ENCODE data around the gene LMOD1.

Gene LMOD1

DNA sequence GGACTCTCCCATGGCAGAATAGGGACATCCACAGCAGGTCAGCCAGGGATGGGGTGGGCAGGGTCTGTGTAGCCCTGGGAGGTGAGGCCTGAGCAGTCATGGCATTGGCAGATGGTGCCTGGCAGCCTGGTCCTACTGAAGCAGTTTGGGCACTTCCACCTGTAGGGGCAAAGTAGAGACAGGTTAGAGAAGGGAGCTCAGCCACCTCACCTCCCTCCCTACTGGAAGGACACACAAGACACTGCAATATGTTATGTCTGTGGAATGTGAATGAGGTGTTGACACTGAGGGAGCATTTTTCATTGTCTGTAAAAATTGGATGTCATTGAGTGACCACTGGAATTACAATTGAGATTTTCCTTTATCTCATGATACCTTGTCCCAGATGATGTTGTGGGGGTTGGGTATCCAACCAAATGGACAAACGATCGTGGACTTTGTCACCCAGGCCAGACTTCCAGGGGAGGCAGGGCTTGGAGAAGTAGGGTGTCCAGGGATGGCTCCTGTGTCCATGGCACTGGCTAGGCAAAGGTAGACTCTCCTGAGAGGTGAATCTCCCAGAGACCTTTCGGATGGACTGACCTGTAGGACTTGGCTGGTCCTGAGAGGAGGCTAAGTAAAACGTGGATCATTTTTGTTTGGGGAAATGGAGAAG lies 48.0 kb downstream of the LMOD1 start:
- no peak for DNase-seq
- intact Hi-C loops (cut with DNase I), result no loop called here

DNA sequence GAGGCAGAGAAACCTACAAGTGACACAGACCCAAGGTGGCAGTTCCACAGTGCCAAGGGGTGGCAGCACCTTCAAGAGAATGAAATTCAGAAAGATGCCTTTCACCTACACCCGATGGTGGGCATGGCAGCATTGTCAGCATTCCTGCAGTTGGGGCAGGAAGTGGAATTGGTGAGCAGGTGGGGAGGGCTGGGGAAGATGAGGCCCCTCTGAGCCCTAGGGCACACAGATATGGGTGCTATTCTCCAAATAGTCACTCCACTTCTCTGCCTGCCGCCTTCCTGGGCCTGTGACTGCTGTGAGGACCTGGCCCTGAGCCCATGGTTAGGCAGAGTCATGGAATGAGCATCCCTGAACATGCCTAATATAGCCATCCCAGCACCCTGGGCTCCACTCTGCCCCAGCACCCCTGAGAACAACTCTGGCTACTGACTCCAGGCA lies 49.4 kb downstream of the LMOD1 start:
- intact Hi-C loops (cut with DNase I), result no loop called here
- DNase-seq, result no peak

DNA sequence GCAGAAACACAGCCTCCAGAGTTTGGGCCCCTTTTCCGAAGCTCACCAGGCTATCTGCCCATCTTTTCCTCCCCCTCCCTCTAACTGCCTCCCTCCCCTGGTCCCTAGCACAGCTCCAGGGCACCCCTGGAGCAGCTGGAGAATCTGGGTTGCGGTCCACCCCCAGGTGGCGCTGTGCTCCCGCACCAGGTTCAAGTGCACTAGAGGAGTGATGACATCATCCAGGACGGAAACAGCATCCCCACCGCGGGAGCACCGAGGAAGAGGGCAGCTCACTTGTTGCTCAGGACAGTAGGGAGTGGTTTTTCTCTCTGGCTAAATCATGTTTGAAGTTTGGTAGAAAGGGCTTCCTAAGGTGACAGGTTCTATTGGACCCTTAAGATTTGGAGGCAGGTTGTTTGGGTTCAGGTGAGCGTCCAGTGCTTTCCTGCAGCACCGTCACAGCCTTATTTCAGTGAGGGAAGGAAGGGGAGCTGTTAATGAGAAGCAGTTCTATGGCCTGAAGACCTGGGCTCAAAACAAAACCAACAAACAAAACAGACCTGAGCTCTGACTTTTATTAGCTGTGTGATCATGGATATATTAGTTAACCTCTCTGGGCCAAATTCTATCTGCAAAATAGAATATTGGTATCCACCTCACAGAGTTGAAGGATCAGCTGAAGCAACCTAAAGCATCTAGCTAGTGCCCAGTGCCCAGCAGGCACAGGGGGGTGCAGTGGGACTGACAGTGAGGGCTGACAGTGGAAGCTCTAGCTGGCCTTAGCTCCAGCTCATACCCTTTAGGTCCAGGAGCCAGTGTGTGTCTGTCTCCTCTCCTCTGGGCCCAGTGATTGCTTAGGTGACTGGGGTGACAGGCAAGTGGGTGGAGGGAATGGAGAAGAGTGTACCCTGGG lies 50.2 kb downstream of the LMOD1 start:
- intact Hi-C loops (cut with DNase I), result no loop called here
- DNase-seq, result peak; percentile 81 to 95 (median 89)

DNA sequence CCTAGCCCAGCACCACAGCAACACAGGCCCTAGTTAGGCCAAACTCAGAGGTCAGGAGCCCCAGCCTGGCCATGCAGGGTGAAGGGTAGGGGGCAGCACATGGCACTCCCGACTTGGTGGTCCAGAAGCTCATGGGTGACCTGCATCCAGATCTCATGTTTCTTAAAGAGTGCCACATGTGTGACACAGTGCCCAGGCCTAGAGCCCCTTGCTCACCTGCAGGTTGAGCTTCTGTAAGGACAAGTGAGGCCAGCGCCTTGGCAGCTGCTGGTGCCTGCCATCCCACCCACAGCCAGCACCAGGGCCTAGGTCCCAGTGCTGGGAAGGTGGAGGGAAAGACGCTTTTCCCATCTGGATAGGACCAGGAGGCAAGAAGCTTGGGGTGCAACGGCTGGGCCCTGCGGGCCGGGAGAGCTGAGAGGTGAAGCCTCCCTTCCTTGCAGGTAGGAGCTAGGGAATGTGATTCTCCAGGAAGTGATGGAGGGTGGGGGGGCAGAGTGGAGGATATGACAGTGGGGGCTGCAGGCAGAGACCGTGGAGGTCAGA lies 51.2 kb downstream of the LMOD1 start:
- intact Hi-C loops (cut with DNase I), result no loop called here
- DNase-seq, result no peak

DNA sequence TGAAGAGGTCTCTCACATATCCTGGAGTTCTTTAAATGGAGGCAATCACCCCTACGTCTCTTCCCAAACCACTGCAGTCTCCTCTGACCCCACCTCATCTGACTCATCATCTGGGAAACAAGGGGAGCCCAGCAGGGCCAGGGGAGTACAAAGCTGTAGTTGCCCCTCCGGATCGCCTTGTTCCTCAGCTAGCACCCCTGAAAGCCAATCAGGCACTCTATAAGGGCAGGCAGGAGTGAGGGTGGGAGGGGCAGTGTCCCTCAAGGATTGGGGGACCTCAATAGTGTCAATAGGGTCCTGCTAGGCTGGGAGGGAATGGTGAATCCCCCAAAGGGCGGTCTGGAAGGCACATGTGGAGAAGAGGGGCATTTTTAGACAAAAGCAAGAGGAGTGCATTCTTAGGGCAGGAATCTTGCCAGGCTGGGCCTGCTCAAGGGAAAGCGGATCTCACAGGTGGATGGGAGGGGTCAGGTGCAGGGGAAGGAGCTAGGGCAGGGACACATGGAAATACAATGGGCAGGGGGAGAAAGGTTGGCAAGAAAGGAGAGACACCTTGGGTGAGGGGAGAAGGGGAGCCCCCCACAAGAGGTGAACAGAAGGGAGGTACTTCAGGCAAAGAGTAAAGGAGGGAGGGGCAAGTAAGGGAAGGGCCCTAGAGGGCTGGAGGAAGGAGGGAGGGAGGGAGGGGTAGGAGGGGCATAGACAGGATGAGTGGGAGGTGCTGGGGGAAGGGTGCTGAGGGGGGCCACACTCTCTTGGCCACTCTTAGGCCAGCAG lies 51.8 kb downstream of the LMOD1 start:
- intact Hi-C loops (cut with DNase I), result loop anchor here (5.0 kb wide), 2 partner anchors 67 to 78 kb away; partner anchors contain the start of gene IPO9
- no peak for DNase-seq

DNA sequence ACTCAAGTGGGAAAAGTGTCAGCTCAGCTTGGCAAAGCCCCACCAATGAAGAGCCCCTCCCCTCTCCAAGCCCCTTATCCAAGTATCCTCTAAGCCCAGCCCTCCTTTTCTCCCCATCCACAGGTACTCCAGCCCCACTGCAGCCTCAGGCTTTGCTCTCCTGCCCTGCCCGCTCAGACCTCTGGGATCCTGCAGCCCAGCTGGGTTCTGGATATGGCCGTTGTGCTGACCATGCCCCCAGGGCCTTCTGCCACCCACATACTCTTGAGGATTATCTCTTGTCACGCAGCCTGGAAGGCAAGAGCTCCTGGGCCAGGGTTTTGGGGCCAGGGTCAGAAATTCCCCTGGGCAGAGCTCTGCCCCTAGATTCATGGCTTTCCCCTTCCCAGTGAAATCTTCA lies 52.9 kb downstream of the LMOD1 start:
- intact Hi-C loops (cut with DNase I), result loop anchor here (5.0 kb wide), 2 partner anchors 66 to 79 kb away; partner anchors contain the start of gene IPO9
- DNase-seq, result no peak

DNA sequence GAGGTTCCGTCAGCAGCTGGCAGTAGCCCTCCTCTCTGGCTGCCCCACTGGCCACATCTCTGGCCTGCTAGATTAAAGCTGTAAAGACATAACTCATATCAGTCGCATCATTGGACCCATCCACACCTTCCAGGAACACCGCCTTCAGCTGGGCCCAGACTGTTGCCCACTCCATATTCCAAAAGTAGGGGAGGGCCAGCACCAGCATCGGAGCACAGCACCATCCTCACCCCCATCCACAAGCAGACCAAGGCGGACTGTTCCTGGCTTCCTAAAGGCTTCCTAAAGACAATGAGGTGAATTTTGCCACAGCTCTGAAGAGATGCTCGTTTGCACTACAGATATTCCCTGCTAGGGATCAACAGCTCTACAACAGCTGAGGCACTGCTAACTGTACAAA lies 54.1 kb downstream of the LMOD1 start:
- DNase-seq, result no peak
- intact Hi-C loops (cut with DNase I), result loop anchor here (5.0 kb wide), 2 partner anchors 65 to 80 kb away; partner anchors contain the start of gene IPO9

DNA sequence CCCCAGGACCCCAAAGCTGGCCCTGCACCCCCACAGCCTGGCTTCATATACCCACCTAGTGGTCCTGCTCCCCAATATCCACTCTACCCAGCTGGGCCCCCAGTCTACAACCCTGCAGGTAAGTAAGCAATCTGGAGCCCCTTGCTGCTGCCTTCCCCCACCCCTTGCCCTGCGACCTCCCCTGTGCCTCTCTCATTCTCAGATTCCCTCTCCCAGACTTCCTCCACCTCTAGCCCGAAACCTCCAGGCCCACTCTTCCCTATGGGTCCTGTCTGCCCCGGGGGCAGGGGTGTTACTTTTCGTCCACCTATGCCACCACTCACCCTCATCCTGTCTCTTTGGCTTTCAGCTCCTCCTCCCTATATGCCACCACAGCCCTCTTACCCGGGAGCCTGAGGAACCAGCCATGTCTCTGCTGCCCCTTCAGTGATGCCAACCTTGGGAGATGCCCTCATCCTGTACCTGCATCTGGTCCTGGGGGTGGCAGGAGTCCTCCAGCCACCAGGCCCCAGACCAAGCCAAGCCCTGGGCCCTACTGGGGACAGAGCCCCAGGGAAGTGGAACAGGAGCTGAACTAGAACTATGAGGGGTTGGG lies 54.8 kb downstream of the LMOD1 start:
- no peak for DNase-seq

DNA sequence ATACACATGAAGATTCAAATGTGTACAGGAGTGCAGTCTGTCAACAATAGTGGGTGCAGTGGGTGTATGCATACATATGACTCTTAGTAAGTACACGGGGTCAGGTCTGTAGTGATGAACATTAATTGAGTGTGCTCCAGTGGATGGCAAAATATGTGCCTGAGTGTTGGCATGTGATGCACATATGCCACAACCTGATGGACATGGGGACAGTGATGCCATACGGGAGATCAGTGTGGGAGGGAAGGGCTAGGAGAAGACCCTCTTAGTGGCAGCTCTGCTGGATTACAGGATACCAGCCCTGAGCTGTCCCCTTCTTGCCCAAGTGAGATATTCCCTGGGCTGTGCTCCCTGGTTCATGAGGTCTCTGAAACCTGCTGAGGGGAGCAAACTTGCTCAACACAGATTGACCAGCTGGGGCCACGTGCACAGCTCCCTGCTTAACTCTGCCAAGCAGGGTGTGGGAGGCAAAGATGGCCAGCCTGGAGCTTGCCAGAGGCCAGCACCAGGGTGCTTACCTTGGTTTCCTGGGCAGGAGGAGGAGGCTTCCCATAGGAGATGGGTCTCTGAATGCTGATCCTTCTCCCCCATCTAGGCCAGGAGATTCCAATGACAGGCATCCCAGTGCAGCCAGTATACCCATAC lies 55.4 kb downstream of the LMOD1 start:
- no peak for DNase-seq
- intact Hi-C loops (cut with DNase I), result loop anchor here (5.0 kb wide), 2 partner anchors 64 to 81 kb away; partner anchors contain the start of gene IPO9

More for the DNA sequence above, 54.8 kb downstream of the LMOD1 start:
- intact Hi-C loops (cut with DNase I), result loop anchor here (5.0 kb wide), 2 partner anchors 64 to 81 kb away; partner anchors contain the start of gene IPO9

DNA sequence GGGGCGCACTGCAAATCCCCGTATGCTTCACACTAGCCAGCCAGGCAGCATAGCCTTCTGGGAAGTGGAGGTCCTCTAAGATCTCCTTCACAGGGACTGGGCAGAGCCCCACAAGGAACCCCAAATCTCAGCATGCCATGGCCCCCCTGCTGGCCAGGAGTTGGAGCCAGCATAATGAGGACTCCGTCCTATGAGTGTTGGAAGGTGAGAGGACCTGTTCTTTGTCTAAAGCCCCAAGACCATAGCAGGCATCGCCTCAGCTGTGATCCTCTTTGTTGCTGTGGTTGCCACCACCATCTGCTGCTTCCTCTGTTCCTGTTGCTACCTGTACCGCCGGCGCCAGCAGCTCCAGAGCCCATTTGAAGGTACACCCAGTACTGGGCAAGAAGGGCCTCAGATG lies 56.1 kb downstream of the LMOD1 start:
- DNase-seq, result no peak
- intact Hi-C loops (cut with DNase I), result loop anchor here (5.0 kb wide), 2 partner anchors 63 to 82 kb away; partner anchors contain the start of gene IPO9

DNA sequence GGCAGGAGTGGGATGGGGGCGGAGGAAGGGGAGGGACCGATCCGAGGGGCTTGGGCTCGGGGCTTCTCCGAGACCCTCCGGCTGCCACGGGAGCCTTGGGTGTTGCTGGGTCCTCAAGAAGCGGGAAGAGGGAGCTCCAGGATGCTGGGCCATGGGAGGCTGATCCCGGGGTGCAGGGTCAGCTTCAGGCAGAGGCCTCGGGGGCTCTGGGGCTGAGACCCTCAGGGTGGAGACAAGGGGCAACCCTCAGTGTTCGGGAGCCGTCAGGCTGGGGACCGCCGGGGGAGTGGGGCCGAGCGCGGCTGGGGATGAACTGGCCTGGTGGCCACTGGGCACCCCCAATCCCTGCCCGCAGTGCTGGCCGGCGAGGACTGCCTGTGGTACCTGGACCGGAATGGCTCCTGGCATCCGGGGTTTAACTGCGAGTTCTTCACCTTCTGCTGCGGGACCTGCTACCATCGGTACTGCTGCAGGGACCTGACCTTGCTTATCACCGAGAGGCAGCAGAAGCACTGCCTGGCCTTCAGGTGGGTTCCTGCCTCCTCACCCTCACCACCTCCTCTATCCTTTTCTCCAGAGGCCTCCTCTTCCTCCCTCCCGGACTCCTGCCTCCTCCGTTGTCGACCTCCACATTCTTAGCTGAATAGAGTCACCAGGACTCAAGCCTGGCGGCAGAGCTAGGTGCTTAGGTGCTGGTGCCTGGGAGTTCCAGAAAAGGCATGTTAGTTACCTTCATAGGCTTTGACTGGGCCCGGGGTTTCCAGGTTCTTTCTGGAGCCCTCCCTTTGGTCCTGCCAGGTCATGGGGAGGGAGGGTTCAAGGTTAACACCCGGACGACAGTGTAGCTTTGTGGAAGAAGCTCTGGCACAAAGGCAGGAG lies 57.0 kb downstream of the LMOD1 start:
- peak in 33 of 42 donors; percentile 19 to 64 (median 33) for DNase-seq
- intact Hi-C loops (cut with DNase I), result loop anchor here (5.0 kb wide), 2 partner anchors 68 to 243 kb away; partner anchors contain the start of gene TIMM17A

DNA sequence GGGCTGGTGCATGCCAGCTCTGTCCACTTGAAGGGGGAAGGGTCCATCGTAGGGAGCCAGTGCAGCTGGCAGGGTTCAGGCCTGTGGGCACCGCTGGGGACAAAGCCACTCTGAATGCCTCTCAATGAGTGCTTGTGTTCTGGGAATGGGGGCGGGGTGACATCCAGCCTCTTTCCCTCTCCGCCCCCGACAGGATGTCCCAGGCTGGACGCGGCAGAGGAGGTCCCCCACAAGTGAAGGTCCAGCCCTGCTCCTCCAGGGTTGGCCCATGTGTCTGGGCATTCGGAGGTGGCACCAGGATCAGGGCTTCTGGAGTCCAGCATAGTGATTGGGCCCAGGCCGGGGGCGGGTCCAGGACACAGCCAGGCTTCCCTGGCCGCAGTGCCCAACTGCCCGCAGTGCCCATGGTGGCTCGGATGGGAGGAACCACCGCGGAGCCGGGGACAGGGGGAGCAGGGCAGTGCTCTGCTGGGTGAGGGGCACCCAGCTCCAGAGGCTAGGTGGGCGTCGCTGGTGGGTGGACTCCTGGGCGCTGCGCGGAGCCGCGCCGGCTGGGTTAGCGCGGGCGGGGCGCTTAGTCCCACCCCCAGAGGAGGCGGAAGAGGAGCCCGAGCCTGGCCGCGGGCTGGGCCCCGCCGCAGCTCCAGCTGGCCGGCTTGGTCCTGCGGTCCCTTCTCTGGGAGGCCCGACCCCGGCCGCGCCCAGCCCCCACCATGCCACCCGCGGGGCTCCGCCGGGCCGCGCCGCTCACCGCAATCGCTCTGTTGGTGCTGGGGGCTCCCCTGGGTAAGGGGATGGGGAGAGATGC lies 57.9 kb downstream of the LMOD1 start, which contains the start of gene SHISA4:
TSS of gene SHISA4 (plus strand) at position 617 of the 808 bp plus-strand sequence. CDS start at position 714, 97 bp downstream.
- intact Hi-C loops (cut with DNase I), result loop anchor here (5.0 kb wide), 2 partner anchors 69 to 244 kb away; partner anchors contain the start of gene TIMM17A
- peak; percentile 80 to 98 (median 94) for DNase-seq

DNA sequence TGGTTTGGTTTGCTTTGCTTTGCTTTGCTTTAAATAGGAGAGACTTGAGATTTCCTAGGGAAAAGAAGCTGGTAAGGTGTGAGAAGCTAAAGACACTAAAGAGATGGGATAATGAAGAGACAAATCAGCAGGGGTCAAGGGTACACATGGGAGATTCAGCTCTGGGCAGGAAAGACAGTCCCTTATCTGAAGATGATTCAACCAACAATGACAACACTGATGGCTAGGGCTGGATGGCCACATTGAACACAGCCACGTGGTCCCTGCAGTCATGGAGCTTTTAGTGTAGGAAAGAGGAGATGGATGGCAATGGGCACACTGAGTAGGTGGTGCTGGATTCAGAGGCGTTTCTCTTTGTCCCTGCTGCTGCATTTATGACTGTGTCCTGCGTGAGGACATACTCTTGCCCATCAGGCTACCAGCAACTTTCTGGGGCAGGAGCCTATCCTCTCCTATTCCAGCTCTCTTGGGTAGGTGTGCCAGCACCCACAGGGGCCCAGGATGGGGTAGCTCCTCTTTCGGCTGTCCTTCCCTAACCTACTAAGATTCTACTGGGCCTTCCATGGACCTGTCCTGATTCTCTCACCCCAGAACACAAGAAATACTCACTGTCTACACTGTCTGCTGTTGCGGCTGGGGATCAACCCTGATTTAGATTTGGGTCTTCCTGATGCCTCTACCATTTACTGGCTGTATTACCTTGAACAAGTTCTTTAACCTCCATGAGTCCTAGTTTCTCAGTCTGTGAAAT lies 59.1 kb downstream of the LMOD1 start:
- intact Hi-C loops (cut with DNase I), result loop anchor here (5.0 kb wide), 2 partner anchors 70 to 245 kb away; partner anchors contain the start of gene TIMM17A
- DNase-seq, result peak in 19 of 42 donors; percentile 20 to 71 (median 46)

DNA sequence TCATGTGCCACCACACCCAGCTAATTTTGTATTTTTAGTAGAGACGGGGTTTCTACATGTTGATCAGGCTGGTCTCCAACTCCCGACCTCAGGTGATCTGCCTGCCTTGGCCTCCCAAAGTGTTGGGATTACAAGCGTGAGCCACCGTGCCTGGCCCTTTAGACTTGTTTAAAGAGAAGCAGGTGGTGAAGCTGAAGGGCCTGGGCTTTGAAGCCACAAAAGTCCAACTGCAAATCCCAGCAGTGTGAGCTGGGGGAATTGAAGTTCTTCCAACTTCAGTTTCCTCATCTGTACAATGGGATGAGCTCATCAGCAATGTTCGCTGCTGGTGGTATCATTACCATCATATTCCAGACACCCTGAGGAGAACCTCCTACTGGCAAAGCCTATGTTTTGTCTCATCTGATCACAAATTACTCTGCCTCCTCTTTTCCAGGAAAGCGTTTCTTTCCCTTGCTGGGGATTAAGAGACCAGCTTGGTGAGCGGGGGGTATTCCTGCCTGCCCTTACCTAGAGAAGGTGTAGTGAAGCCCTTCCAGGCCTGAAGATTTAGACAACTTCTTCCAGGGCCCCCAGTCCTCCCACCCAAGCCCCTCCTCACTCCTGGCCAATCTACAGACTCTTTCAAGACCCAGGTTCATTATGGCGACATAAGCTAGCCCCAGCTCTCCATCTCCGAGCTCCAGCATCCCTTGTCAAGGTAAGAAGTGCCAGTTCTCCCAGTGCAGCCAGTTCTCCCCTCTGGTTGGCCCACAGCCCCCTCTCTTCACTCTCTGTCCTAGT lies 60.1 kb downstream of the LMOD1 start:
- intact Hi-C loops (cut with DNase I), result loop anchor here (5.0 kb wide), 2 partner anchors 71 to 246 kb away; partner anchors contain the start of gene TIMM17A
- peak in 7 of 42 donors; percentile 4 to 41 (median 16) for DNase-seq

Measured in head of caudate nucleus (tissue), 42 donors.